Gastroesophageal sphincter (tissue), 4 donors: ENCODE results near the gene EPHB1. TPM values are rescaled to one million over a fixed set of nuclear protein-coding genes. Genes with fewer than 3 reads are reported as not detected.

Source experiments
- ATAC-seq: fragments of 150-250 bp; one replicate; pipeline ENCODE4 v1.9.1; 2016; ENCODE audit warnings: mild to moderate bottlenecking, moderate library complexity
- H3K27ac ChIP-seq, 4 donors: fragments of 200-600 bp; sonication (generic) in 3 of 4; 1 replicate in 3 of 4; 2 replicates in 1 of 4; pipeline ENCODE4 v1.5.1; 2016 to 2019
- H3K27me3 ChIP-seq: fragments of 200-600 bp; sonication (generic); one replicate; pipeline ENCODE4 v1.5.1; 2019
- H3K36me3 ChIP-seq, 2 donors: fragments of 200-600 bp; sonication (generic); one replicate each; pipeline ENCODE4 v1.5.1; 2019; ENCODE audit warnings: control low read depth in 1 of 2
- H3K4me1 ChIP-seq, 3 donors: fragments of 200-600 bp; sonication (generic); 1 replicate in 2 of 3; 2 replicates in 1 of 3; pipeline ENCODE4 v1.5.1; 2016 to 2019; ENCODE audit warnings: control low read depth in 2 of 3
- H3K4me3 ChIP-seq, 2 donors: fragments of 200-600 bp; sonication (generic); one replicate each; pipeline ENCODE4 v1.5.1; 2019; ENCODE audit warnings: mild to moderate bottlenecking in 1 of 2, moderate library complexity in 1 of 2
- H3K9me3 ChIP-seq, 3 donors: fragments of 200-600 bp; sonication (generic); one replicate each; pipeline ENCODE4 v1.5.1; 2017 to 2019; ENCODE audit warnings: control low read depth in 2 of 3
- EP300 ChIP-seq: sonication (generic); formaldehyde crosslinking; IDR thresholded peaks from one replicate; pipeline ENCODE4 v1.6.1; 2017; ENCODE audit warnings: antibody characterized with exemption, mild to moderate bottlenecking
- POLR2A ChIP-seq, 2 donors: fragments of 450-650 bp; IDR thresholded peaks; one replicate each; pipeline ENCODE4 v1.6.1; 2017; ENCODE audit warnings: antibody characterized with exemption in 2 of 2, mild to moderate bottlenecking in 2 of 2, moderate library complexity in 1 of 2
- POLR2AphosphoS5 ChIP-seq: sonication (generic); formaldehyde crosslinking; IDR thresholded peaks from one replicate; pipeline ENCODE4 v1.6.1; 2017; ENCODE audit warnings: antibody characterized with exemption
- WGBS, 2 donors: methylation state at CpG; one replicate each; pipeline ENCODE4 v1.1.5; 2018; ENCODE audit warnings: low coverage in 1 of 2; 5-methylcytosine and 5-hydroxymethylcytosine counted together
- total RNA-seq, 4 donors: library from RNA; depleted of rRNA; stranded (reverse); fragments of >200 nt; gene quantifications; one replicate each; pipeline ENCODE4 v1.1.0, GENCODE V29; 2016
- TF ChIP-seq, protein P1 (sequence below), 4 experiments: fragments of 200-600 bp in 2 of 4; fragments of 450-650 bp in 2 of 4; sonication (generic) in 1 of 4; IDR thresholded peaks; one replicate each; pipeline ENCODE4 v1.5.1; 2017 to 2019; ENCODE audit warnings: antibody characterized with exemption in 4 of 4, mild to moderate bottlenecking in 2 of 4, moderate library complexity in 2 of 4

EPHB1 gene
- total RNA-seq, 4 donors from 2014 or later = 0.81 to 5.7 (median 2.5) TPM; not detected in 1

DNA sequence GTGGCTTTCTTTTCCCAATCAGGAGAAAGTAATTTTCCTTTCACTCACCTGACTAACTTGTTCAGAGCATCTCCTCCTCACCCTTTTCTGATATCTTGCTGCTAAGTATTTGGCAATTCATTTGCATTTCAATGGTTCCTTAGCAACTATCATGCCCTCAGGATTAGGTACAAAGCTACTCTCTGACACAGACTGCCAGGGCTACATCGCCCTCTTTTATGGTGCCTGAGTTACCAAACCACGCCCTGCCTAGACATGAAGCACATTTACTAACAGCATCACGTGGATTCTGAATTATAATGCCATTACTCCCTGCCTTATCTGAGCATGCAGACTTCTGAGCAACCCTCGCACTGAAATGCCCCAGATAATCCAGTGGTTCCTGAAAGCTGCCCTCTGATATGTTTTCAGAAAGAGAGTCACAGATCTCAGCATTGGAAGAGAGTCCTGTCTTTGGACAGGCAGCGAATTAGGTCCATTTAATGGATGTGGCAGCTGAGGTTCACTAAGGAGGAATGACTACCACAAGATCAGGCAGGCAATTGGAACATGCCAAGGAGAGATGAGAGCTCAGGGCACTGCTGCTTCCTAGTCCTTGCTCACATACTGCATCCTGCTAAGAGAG, 14.5 kb downstream of the EPHB1 start:
- Histone ChIP-seq H3K9me3 (no peaks in the 10 kb centered on the region), H3K27ac (no peak overlapping the region), H3K36me3 (no peaks in the 10 kb centered on the region), H3K4me3 (no peak overlapping the region), H3K27me3 (no peaks in the 10 kb centered on the region), H3K4me1 (no peaks in the 10 kb centered on the region)
- WGBS, 2 donors = 65% methylated on average over 2 to 5 of the region's 5 CpGs
- ATAC-seq = no peak
- TF ChIP-seq, protein P1, sequence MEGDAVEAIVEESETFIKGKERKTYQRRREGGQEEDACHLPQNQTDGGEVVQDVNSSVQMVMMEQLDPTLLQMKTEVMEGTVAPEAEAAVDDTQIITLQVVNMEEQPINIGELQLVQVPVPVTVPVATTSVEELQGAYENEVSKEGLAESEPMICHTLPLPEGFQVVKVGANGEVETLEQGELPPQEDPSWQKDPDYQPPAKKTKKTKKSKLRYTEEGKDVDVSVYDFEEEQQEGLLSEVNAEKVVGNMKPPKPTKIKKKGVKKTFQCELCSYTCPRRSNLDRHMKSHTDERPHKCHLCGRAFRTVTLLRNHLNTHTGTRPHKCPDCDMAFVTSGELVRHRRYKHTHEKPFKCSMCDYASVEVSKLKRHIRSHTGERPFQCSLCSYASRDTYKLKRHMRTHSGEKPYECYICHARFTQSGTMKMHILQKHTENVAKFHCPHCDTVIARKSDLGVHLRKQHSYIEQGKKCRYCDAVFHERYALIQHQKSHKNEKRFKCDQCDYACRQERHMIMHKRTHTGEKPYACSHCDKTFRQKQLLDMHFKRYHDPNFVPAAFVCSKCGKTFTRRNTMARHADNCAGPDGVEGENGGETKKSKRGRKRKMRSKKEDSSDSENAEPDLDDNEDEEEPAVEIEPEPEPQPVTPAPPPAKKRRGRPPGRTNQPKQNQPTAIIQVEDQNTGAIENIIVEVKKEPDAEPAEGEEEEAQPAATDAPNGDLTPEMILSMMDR (IDR thresholded peaks at IDR 0.05) = no peak
- TF ChIP-seq EP300 = no peak
- TF ChIP-seq POLR2A (IDR thresholded peaks at IDR 0.05) = no peak
- no peak for TF ChIP-seq POLR2AphosphoS5

DNA sequence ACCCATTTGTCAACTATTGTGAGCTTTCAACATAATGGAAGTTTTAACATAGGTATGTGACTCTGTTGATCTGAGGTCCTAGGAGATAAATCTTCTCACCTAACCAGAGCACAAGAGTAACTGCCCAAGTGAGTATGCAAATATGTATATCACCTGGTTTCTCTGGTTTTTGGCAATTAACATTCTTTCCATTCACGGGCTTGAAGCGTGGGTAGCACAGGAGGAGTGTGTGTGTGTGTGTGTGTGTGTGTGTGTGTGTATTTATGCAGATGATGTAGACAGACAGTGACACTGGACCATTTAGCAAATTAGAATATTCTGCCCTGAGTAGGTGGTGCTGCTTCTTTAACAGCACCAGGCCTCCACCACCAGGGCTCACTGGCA, 15.0 kb downstream of the EPHB1 start:
- Histone ChIP-seq H3K27ac (no peak overlapping the region), H3K4me3 (no peak overlapping the region), H3K27me3 (no peaks in the 10 kb centered on the region), H3K36me3 (no peaks in the 10 kb centered on the region), H3K4me1 (no peaks in the 10 kb centered on the region), H3K9me3 (no peaks in the 10 kb centered on the region)
- TF ChIP-seq POLR2A (IDR thresholded peaks at IDR 0.05) = no peak
- TF ChIP-seq, protein P1 (IDR thresholded peaks at IDR 0.05) = no peak
- TF ChIP-seq EP300 = no peak
- no peak for TF ChIP-seq POLR2AphosphoS5
- 50 to 53% methylated on average over 2 of the region's 2 CpGs for WGBS, 2 donors
- ATAC-seq = no peak

- no peak overlapping the region for H3K4me3 ChIP-seq
- no peaks in the 10 kb centered on the region for H3K36me3 ChIP-seq
- H3K27ac ChIP-seq = no peak overlapping the region
- H3K4me1 ChIP-seq = no peaks in the 10 kb centered on the region
- 46% methylated on average over 2 of the region's 2 CpGs; no CpG with 5 or more reads in 1 of the 2 donors for WGBS, 2 donors
- H3K9me3 ChIP-seq = no peaks in the 10 kb centered on the region
- no peak for ATAC-seq
- TF ChIP-seq, protein P1 (IDR thresholded peaks at IDR 0.05) = no peak
- no peak for TF ChIP-seq POLR2A (IDR thresholded peaks at IDR 0.05)
- no peak for TF ChIP-seq POLR2AphosphoS5
- H3K27me3 ChIP-seq = no peaks in the 10 kb centered on the region
Observed at GRCh38 chr3:134810850-134811249, 15.8 kb downstream of the EPHB1 start.

GRCh38 chr3:134813618-134814017, 18.6 kb downstream of the EPHB1 start:
- ATAC-seq = no peak
- H3K4me3 ChIP-seq = no peak overlapping the region
- WGBS, 2 donors = no CpG with 5 or more reads among the region's 1 CpG
- no peaks in the 10 kb centered on the region for H3K36me3 ChIP-seq
- TF ChIP-seq POLR2AphosphoS5 = no peak
- TF ChIP-seq, protein P1 (IDR thresholded peaks at IDR 0.05) = no peak
- no peak for TF ChIP-seq EP300
- TF ChIP-seq POLR2A (IDR thresholded peaks at IDR 0.05) = no peak
- no peaks in the 10 kb centered on the region for H3K27me3 ChIP-seq
- H3K27ac ChIP-seq = no peak overlapping the region
- H3K9me3 ChIP-seq = no peaks in the 10 kb centered on the region
- H3K4me1 ChIP-seq = no peaks in the 10 kb centered on the region

DNA sequence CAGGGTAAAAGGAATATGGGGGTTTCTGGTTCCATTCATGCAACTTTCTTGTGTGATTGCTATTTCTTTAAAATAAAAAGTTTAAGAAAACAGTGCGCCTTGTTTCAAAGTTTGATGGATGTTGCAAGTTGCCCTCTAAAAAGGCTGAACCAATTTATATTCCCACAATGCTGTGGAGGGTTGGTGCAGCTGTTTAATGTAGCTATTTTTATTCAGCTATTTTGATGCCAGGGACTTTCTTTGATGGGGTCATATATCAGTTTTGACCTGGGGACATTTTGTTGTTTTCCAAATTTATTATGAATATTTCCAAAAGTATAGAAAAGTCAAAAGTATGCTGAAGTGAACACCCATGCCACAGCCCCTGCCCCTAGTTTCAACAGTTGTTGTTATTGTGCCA, 20.5 kb downstream of the EPHB1 start:
- Histone ChIP-seq H3K36me3 (no peaks in the 10 kb centered on the region), H3K4me3 (no peak overlapping the region), H3K9me3 (no peaks in the 10 kb centered on the region), H3K27me3 (no peaks in the 10 kb centered on the region), H3K4me1 (no peaks in the 10 kb centered on the region), H3K27ac (no peak overlapping the region)
- 33 to 50% methylated on average over 1 of the region's 1 CpG for WGBS, 2 donors
- TF ChIP-seq POLR2A (IDR thresholded peaks at IDR 0.05) = no peak
- TF ChIP-seq, protein P1 (IDR thresholded peaks at IDR 0.05) = no peak
- TF ChIP-seq POLR2AphosphoS5 = no peak
- no peak for TF ChIP-seq EP300
- no peak for ATAC-seq
